NAMALWA (cell line): ENCODE results near the gene SLC25A44.

ENCODE experiments used
- DNase-seq: peaks from one replicate; pipeline ENCODE4 v3.0.0-alpha.2; 2015; ENCODE audit warnings: low spot score

The SLC25A44 gene

GRCh38 chr1:156193488-156194299, at the start of gene SLC25A44:
Gene SLC25A44, plus strand, starts transcription at chr1:156194104. Its CDS starts 5,744 bp downstream, at chr1:156199848.
- DNase-seq, result peak; percentile 100

GRCh38 chr1:156144742-156145141, 49.2 kb upstream of the SLC25A44 start:
- no peak for DNase-seq

- DNase-seq, result no peak
Measured at GRCh38 chr1:156145650-156146019, 48.3 kb upstream of the SLC25A44 start.

GRCh38 chr1:156146020-156146768, 47.7 kb upstream of the SLC25A44 start:
- peak; percentile 96 for DNase-seq

- DNase-seq, result no peak
Measured at GRCh38 chr1:156146769-156147405, 47.0 kb upstream of the SLC25A44 start.

GRCh38 chr1:156148216-156148615, 45.7 kb upstream of the SLC25A44 start:
- DNase-seq, result peak; percentile 59

GRCh38 chr1:156149374-156150332, 44.3 kb upstream of the SLC25A44 start:
- peak; percentile 93 for DNase-seq

GRCh38 chr1:156150333-156151011, 43.4 kb upstream of the SLC25A44 start:
- DNase-seq, result peak; percentile 57

- peak; percentile 61 for DNase-seq
Measured at GRCh38 chr1:156151093-156151688, 42.7 kb upstream of the SLC25A44 start.

GRCh38 chr1:156152628-156153027, 41.3 kb upstream of the SLC25A44 start:
- no peak for DNase-seq

- no peak for DNase-seq
Measured at GRCh38 chr1:156153362-156153761, 40.5 kb upstream of the SLC25A44 start, which contains the start of gene SEMA4A. Gene SEMA4A, plus strand, starts transcription at chr1:156153585. Its CDS starts 994 bp downstream, at chr1:156154579.

- DNase-seq, result peak; percentile 92
Measured at GRCh38 chr1:156154317-156154749, 39.6 kb upstream of the SLC25A44 start.

- no peak for DNase-seq
Measured at GRCh38 chr1:156155756-156156510, 38.0 kb upstream of the SLC25A44 start.

GRCh38 chr1:156157506-156157905, 36.4 kb upstream of the SLC25A44 start:
- DNase-seq, result peak; percentile 84

- DNase-seq, result no peak
Measured at GRCh38 chr1:156157966-156158365, 35.9 kb upstream of the SLC25A44 start.

GRCh38 chr1:156160000-156160742, 33.7 kb upstream of the SLC25A44 start:
- DNase-seq, result no peak

GRCh38 chr1:156160743-156161171, 33.1 kb upstream of the SLC25A44 start:
- no peak for DNase-seq

- no peak for DNase-seq
Measured at GRCh38 chr1:156162430-156163037, 31.4 kb upstream of the SLC25A44 start.
